ENCODE measurements around the gene DRAM1. TPM values are rescaled to one million over a fixed set of nuclear protein-coding genes. Genes with fewer than 3 reads are reported as not detected.
"Not testable (repeated sequence)": the region's sequence is repeated elsewhere in the genome, so short reads cannot be mapped to it uniquely, and the experiment has no call there.

The DRAM1 gene
- total RNA-seq, 1 donor from 2014 or later = 1.2 TPM

DNA sequence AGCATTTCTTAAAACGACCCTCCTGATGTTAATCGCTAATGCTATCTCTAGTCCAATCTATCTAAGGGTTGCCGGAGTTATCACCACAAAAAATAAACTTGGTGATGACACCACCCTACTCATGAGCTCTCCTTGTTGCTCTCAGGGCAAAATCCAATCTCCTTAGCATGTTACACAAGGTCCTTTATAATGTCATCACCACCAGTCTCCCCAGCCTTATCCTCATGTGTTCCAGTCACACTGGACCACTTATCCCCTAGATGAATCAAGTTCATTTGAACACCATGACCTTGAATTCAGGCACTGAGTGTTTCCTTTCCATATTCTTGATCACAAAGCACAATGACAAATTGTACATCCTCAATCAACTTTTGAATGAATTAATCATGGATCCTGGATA, 19.0 kb upstream of the DRAM1 start:
- H3K4me3 ChIP-seq = no peak overlapping the region
- H3K36me3 ChIP-seq = no peaks in the 10 kb centered on the region
- H3K9me3 ChIP-seq (ENCODE audit: low read depth) = no peaks in the 10 kb centered on the region
- no peak overlapping the region for H3K9ac ChIP-seq
- H3K27me3 ChIP-seq = no peaks in the 10 kb centered on the region
- TF ChIP-seq EZH2 (IDR thresholded peaks at IDR 0.05) (no peak), EZH2phosphoT487 (IDR thresholded peaks at IDR 0.05) (no peak)
- TF ChIP-seq, protein P1, sequence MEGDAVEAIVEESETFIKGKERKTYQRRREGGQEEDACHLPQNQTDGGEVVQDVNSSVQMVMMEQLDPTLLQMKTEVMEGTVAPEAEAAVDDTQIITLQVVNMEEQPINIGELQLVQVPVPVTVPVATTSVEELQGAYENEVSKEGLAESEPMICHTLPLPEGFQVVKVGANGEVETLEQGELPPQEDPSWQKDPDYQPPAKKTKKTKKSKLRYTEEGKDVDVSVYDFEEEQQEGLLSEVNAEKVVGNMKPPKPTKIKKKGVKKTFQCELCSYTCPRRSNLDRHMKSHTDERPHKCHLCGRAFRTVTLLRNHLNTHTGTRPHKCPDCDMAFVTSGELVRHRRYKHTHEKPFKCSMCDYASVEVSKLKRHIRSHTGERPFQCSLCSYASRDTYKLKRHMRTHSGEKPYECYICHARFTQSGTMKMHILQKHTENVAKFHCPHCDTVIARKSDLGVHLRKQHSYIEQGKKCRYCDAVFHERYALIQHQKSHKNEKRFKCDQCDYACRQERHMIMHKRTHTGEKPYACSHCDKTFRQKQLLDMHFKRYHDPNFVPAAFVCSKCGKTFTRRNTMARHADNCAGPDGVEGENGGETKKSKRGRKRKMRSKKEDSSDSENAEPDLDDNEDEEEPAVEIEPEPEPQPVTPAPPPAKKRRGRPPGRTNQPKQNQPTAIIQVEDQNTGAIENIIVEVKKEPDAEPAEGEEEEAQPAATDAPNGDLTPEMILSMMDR (IDR thresholded peaks at IDR 0.05) = no peak
- no peak for DNase-seq (ENCODE audit: low spot score)
- H3K4me1 ChIP-seq = no peaks in the 10 kb centered on the region
- Mint-ChIP-seq H3K27ac (no peak overlapping the region), H3K4me3 (no peak overlapping the region), H3K9me3 (peaks cover 2% of the 10 kb centered on the region), H3K27me3 (ENCODE audit: insufficient read depth, low read depth) (peaks cover 4% of the 10 kb centered on the region), H3K36me3 (no peaks in the 10 kb centered on the region), H3K4me1 (no peaks in the 10 kb centered on the region)
- no peak overlapping the region for H3K4me2 ChIP-seq
- H3K27ac ChIP-seq = no peak overlapping the region
- H3F3A ChIP-seq (ENCODE audit: low read depth) = no peaks in the 10 kb centered on the region
- no peaks in the 10 kb centered on the region for H3K79me2 ChIP-seq (ENCODE audit: low read depth)
- no peaks in the 10 kb centered on the region for H4K20me1 ChIP-seq (ENCODE audit: low read depth)
- H2AFZ ChIP-seq (replicated peaks) = no peak overlapping the region

DNA sequence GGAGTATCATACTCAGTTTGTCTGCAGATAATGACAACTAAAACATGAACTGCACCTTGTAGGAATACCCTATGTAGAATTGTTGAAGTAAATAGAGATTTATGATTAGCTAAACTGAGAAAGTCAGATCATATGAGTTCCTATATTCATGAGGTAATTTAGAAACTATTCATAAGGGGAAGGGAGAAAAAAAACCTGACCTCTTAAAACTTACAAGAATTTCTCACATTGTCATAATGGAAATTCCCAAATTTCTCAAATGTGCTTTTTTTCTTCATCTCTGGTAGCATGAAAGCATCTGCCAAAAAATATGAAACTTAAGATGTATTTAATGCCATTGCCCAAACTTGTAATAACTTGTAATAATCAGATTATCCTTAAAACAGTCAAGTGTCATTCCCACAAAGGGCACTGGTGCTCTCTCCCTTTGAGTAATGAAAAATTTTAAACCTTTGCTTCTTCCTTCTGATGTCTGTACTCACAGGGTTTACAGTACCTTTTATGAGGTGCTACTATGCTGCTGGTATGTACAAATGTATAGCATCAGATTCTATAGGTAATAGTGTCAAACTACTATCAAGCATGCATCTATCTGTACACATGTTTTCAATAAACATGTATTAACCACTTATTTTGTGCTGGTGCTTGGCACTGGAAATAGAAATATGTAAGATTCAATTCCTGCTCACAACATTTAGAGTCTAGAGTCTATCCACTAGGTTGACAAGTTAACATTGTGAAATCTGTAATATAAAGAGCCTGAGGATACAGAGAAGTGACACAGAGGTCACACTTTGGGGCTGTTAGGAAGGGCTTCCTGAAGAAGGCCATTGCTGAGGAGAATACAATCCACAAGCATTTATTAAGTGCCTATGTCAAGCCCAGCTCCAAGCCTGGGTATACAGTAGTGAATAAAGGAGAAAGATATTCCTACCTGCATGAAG, 17.4 kb upstream of the DRAM1 start:
- Mint-ChIP-seq H3K27ac (no peak overlapping the region), H3K27me3 (ENCODE audit: insufficient read depth, low read depth) (no peaks in the 10 kb centered on the region), H3K4me3 (no peak overlapping the region), H3K9me3 (peaks cover 3% of the 10 kb centered on the region), H3K36me3 (no peaks in the 10 kb centered on the region), H3K4me1 (no peaks in the 10 kb centered on the region)
- DNase-seq (ENCODE audit: low spot score) = no peak
- no peak overlapping the region for H2AFZ ChIP-seq (replicated peaks)
- H3K4me3 ChIP-seq = no peak overlapping the region
- H3K9ac ChIP-seq = no peak overlapping the region
- no peaks in the 10 kb centered on the region for H3K79me2 ChIP-seq (ENCODE audit: low read depth)
- H4K20me1 ChIP-seq (ENCODE audit: low read depth) = no peaks in the 10 kb centered on the region
- H3K4me1 ChIP-seq = no peaks in the 10 kb centered on the region
- no peak overlapping the region for H3K4me2 ChIP-seq
- H3K36me3 ChIP-seq = no peaks in the 10 kb centered on the region
- no peaks in the 10 kb centered on the region for H3F3A ChIP-seq (ENCODE audit: low read depth)
- H3K27me3 ChIP-seq = no peaks in the 10 kb centered on the region
- no peaks in the 10 kb centered on the region for H3K9me3 ChIP-seq (ENCODE audit: low read depth)
- no peak for TF ChIP-seq EZH2 (IDR thresholded peaks at IDR 0.05)
- TF ChIP-seq, protein P1 (IDR thresholded peaks at IDR 0.05) = no peak
- no peak for TF ChIP-seq EZH2phosphoT487 (IDR thresholded peaks at IDR 0.05)
- no peak overlapping the region for H3K27ac ChIP-seq

DNA sequence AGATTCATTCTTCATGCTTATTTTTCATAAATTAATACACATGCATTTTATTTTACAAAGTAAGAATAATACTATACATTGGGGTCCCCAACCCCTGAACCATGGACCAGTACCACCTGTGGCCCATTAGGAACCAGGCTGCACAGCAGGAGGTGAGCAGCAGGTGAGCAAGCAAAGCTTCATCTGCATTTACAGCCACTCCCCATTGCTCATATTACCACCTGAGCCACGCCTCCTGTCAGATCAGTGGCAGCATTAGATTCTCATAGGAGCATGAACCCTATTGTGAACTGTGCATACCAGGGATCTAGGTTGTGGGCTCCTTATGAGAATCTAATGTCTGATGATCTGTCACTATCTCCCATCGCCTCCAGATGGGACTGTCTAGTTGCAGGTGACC, 15.7 kb upstream of the DRAM1 start:
- H3K36me3 ChIP-seq; H3F3A ChIP-seq (ENCODE audit: low read depth); H3K27me3 Mint-ChIP-seq (ENCODE audit: insufficient read depth, low read depth); H3K4me1 ChIP-seq; H3K4me3 Mint-ChIP-seq; H3K4me2 ChIP-seq; H2AFZ ChIP-seq (replicated peaks); H3K27me3 ChIP-seq; H3K27ac Mint-ChIP-seq; H3K36me3 Mint-ChIP-seq; H3K9me3 Mint-ChIP-seq; DNase-seq (ENCODE audit: low spot score); H3K9ac ChIP-seq; H3K27ac ChIP-seq; H3K79me2 ChIP-seq (ENCODE audit: low read depth); H3K9me3 ChIP-seq (ENCODE audit: low read depth); H3K4me1 Mint-ChIP-seq; H3K4me3 ChIP-seq; H4K20me1 ChIP-seq (ENCODE audit: low read depth): not testable (repeated sequence)

DNA sequence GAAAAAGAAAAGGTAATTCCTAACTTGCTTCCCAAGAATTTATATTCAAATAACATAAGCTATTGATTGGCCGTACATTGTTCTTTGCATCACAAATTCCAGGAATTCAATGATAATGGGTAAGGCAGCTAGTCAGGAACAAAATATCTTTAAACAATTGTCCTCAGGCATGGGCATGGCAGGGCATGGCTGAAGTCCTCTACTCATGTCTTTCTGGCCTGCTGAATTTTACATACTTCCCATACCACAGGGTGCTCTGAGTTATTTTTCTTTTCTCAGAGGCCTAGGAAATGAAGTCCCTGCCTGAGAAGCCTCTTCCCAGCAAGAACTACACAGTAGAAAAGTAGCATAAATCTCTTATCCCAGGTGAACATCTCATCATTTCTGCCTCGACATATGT, 15.1 kb upstream of the DRAM1 start:
- no peak overlapping the region for H3K9ac ChIP-seq
- H3K27me3 ChIP-seq = no peaks in the 10 kb centered on the region
- no peak for DNase-seq (ENCODE audit: low spot score)
- H3K4me3 Mint-ChIP-seq = no peak overlapping the region
- H3F3A ChIP-seq (ENCODE audit: low read depth) = no peaks in the 10 kb centered on the region
- no peaks in the 10 kb centered on the region for H3K27me3 Mint-ChIP-seq (ENCODE audit: insufficient read depth, low read depth)
- H3K27ac ChIP-seq = no peak overlapping the region
- peaks cover 4% of the 10 kb centered on the region for H3K4me1 ChIP-seq
- no peaks in the 10 kb centered on the region for H3K79me2 ChIP-seq (ENCODE audit: low read depth)
- H2AFZ ChIP-seq (replicated peaks) = no peak overlapping the region
- no peak overlapping the region for H3K4me2 ChIP-seq
- no peaks in the 10 kb centered on the region for H3K36me3 Mint-ChIP-seq
- no peaks in the 10 kb centered on the region for H4K20me1 ChIP-seq (ENCODE audit: low read depth)
- H3K9me3 ChIP-seq (ENCODE audit: low read depth) = no peaks in the 10 kb centered on the region
- H3K4me3 ChIP-seq = no peak overlapping the region
- H3K9me3 Mint-ChIP-seq = peaks cover 10% of the 10 kb centered on the region
- no peaks in the 10 kb centered on the region for H3K36me3 ChIP-seq
- H3K27ac Mint-ChIP-seq = no peak overlapping the region
- no peaks in the 10 kb centered on the region for H3K4me1 Mint-ChIP-seq
- no peak for TF ChIP-seq EZH2 (IDR thresholded peaks at IDR 0.05)
- TF ChIP-seq, protein P1 (IDR thresholded peaks at IDR 0.05) = no peak
- TF ChIP-seq EZH2phosphoT487 (IDR thresholded peaks at IDR 0.05) = no peak
